ENCODE results near the gene GSTM3. TPM values are rescaled to one million over a fixed set of nuclear protein-coding genes. Genes with fewer than 3 reads are reported as not detected.
"Not testable (repeated sequence)": the region's sequence is repeated elsewhere in the genome, so short reads cannot be mapped to it uniquely, and the experiment has no call there.

Gene GSTM3
- total RNA-seq, 1 donor from 2014 or later: 11.5 TPM

- DNase-seq (ENCODE audit: low read depth): no peak
Measured at GRCh38 chr1:109728870-109729269, 12.0 kb downstream of the GSTM3 start.

DNA sequence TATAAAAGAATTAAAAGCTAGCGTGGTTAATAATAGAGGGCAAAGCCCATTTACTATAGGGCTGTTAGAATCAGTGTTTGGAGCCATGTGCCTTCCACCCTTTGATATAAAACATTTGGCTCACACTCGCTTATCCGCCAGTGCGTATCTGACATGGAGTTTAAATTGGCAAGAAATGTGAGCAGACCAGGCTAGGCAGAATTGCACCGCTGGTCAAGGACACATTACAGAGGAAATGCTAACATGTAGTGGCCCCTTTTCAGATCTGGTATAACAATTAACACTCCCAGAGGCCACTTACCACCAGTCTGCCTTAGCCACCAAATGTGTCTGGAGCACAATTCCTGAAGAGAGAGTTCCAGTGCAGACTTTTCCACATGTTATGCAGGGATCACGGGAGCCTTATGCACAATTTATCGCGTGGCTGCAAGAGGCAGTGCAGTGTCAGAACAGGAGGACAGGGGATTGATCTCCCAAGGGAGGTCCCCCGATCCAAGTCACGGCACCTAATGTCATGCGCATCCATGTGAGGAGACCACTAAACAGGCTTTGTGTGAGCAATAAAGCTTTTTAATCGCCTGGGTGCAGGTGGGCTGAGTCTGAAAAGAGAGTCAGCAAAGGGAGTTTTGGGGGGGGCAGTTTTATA is 14.0 kb downstream of the GSTM3 start:
- no peak for DNase-seq (ENCODE audit: low read depth)

- DNase-seq (ENCODE audit: low read depth): no peak
Measured at GRCh38 chr1:109726007-109726406, 14.8 kb downstream of the GSTM3 start.

- no peak for DNase-seq (ENCODE audit: low read depth)
Measured at GRCh38 chr1:109725510-109725909, 15.3 kb downstream of the GSTM3 start.

DNA sequence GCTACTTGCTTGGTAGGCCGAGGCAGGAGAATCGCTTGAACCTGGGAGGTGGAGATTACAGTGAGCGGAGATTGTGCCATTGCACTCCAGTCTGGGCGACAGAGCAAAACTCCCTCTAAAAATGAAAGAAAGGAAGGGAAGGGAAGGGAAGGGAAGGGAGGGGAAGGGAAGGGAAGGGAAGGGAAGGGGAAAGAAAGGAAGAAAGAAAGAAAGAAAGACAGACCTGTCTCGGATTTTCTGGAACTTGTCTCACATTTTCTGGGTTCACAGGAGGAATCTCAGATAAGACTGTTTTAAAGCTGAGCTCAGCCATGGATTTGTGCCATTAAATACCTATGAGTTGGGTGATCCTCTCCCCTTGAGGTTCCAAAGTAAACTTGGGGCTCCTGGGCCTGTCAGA is 15.9 kb downstream of the GSTM3 start:
- no peak for DNase-seq (ENCODE audit: low read depth)

DNA sequence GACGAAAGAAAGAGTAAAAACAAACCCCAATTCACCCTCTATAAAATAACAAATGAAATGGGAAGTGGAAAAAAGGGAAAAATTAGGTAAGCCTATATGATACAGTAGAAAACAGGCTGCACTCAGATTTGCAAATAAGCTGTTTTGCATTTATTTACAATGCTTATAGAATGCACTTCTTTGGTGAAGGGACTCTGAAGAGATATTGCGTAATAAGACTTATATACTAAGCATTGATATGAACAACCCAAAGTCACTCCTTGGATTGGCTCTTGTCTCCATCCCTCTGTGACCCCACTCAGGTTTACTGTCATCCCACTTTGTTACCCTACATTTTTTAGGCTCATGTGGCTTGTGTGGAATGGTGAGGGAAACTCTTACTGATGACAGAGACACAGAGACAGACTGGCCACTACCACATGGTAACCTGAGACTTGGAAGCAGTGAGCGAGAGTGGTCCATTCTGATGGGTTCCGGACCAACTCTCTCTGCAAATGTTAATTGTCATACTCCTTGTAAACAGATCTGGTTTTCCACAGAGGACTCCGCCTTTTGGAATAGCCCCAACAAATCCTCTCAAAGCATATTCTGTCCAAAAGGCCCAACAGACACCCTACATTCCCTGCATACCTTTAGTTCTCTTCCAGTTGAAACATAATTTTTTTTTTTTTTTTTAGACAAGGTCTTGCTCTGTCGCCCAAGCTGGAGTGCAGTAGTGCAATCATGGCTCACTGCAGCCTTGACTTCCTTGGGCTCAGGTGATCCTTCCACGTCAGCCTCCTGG is 17.7 kb downstream of the GSTM3 start:
- DNase-seq (ENCODE audit: low read depth): peak; percentile 13

- DNase-seq (ENCODE audit: low read depth): no peak
Measured at GRCh38 chr1:109721971-109722370, 18.9 kb downstream of the GSTM3 start.

DNA sequence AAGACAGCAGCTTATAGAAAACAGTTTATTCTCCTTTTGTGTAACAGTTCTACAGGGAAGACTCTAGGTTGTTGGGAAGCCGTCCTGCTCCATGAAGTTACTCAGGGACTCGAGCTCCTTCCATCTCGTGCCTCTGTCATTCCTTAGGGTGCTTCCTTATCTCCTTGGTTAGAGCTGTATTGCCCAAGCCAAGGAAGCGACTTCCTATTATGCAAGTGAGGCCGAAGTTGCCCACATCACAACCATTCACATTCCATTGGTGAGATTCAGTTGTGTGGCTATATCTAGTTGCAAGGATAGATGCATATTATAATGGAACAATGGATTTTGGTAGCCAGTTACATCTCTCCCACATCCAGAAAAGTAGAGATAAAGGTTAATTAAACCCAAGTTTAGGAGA is 19.8 kb downstream of the GSTM3 start:
- no peak for DNase-seq (ENCODE audit: low read depth)

DNA sequence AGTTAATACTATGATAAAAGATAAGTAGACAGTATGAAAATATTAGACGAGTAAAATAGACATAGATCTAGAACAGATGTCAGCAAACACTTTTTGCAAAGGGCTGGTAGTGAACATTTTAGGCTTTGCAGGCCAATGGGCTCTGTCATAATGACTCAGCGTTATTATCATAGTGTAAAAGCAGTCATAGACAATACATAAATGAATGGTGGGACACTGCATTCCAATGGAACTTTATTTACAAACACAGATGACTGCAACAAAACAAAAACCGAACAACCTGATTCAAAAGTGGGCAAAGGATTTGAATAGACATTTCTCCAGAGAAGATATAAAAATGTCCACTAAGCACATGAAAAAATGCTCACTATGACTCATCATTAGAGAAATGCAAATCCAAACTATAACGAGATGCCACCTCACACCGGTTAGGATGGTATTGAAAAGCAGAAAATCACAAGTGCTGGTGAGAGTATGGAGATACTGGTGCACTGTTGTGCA is 21.5 kb downstream of the GSTM3 start:
- DNase-seq (ENCODE audit: low read depth): peak; percentile 55

DNA sequence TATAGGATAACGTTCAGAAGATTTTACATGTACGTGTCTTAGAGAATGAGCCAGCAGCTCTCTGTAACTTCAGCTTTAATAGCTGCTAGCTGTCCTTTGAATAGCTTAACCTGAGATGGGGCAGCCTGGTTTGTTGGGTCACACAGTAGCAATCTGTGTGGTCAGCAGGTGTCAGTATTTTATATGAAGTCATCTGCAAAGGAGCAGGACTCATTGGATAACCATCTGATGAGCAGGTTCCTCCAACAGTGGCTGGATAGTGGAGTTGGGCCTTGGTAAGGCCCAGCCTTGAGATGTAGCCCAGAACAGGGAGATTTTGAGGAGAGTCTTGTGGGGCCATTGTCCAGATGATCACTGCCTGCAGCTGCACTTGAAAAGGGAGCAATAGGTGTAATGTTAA is 22.3 kb downstream of the GSTM3 start:
- peak; percentile 62 for DNase-seq (ENCODE audit: low read depth)

DNA sequence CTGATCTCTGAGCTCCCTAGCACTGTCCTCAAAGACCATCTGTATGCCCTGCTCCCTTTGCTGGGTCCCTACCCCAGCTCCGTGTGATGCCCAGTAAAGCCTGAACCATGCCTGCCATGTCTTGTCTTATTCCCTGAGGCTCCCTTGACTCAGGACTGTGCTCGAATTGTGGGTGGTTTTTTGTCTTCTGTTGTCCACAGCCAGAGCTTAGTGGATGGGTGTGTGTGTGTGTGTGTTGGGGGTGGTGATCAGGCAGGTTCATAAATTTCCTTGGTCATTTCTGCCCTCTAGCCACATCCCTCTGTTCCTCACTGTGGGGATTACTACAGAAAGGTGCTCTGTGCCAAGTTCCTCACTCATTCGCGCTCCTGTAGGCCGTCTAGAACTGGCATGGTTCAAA is 23.1 kb downstream of the GSTM3 start:
- no peak for DNase-seq (ENCODE audit: low read depth)

DNA sequence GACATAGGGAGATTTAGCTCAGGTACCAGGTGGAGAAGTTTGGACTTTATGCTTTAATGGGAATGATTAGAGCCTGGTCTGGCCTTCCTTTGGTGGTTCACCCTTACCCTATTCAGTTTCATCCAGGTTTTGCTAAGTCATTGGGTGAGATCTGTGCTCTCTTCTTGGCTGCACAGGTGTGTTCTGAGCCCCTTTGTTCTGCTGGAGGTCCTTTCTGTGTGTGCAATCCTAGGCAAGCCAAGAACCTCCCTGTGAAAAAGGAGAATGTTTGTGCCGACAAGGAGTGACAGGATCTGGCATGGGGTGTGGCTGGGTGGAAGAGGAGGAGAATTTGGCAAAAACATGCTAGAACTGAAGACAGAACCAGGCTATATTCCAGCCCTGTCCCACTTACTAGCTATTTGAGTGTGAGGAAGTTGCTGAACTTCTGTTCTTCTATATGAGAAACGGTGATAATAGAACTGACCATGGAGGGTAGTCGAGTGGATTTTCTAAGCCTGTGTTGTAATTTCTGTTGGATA is 24.2 kb downstream of the GSTM3 start:
- no peak for DNase-seq (ENCODE audit: low read depth)

- DNase-seq (ENCODE audit: low read depth): no peak
Measured at GRCh38 chr1:109716121-109716520, 24.7 kb downstream of the GSTM3 start.

DNA sequence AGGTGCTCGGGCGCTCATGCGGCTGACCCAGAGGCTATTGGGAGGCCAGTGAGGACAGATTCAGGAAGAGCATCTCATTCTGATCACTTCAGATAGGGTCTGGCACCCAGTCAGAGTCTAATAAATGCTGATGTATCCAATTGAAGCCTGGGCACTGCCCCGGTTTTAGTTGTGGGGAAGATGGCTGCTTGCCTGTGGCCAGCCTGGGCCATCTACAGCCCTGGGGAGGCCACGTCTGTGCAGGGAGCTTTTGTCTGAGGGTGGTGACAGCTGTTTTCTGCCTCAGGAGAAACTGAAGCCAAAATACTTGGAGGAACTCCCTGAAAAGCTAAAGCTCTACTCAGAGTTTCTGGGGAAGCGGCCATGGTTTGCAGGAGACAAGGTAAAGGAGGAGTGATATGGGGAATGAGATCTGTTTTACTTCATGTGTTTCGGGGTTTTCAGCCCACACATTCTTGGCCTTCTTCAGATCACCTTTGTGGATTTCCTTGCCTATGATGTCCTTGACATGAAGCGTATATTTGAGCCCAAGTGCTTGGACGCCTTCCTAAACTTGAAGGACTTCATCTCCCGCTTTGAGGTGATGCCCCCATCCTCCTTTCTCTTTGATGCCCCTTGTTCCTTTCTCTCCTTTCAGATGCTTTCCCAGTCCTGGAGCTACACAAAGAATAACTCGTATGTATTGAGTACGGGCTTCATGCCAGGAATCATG is 26.0 kb downstream of the GSTM3 start:
- DNase-seq (ENCODE audit: low read depth): peak; percentile 48

GRCh38 chr1:109713636-109714035 is 27.2 kb downstream of the GSTM3 start:
- DNase-seq (ENCODE audit: low read depth): no peak

DNA sequence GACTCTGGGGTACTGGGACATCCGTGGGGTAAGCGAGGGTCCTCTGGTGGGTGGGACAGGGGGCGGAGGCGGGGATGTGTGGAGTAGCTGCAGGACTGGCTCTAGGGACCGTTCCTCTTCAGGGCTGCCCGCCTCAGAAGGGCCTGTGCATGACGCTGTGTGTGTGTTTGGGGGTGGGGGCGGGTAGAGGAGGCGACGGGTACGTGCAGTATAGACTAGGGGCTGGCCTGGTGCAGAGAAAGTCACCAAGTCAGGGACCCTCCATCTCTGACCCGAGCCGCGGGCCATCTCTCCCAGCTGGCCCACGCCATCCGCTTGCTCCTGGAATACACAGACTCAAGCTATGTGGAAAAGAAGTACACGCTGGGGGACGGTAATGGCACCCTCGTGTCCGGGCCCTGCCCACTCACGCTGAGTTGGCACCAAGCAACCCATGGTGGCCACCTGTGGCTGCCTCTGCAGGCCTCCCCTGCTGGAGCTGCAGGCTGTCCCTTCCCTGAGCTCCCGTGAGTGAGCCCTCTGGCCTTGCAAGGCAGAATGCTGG is 28.4 kb downstream of the GSTM3 start:
- DNase-seq (ENCODE audit: low read depth): no peak

- not testable (repeated sequence) for DNase-seq (ENCODE audit: low read depth)
Measured at GRCh38 chr1:109711593-109712320, 29.1 kb downstream of the GSTM3 start, which contains the start of gene GSTM5. Gene GSTM5, plus strand, starts transcription at chr1:109712251. Its CDS starts 62 bp downstream, at chr1:109712313.

GRCh38 chr1:109709822-109710221 is 31.0 kb downstream of the GSTM3 start:
- not testable (repeated sequence) for DNase-seq (ENCODE audit: low read depth)

DNA sequence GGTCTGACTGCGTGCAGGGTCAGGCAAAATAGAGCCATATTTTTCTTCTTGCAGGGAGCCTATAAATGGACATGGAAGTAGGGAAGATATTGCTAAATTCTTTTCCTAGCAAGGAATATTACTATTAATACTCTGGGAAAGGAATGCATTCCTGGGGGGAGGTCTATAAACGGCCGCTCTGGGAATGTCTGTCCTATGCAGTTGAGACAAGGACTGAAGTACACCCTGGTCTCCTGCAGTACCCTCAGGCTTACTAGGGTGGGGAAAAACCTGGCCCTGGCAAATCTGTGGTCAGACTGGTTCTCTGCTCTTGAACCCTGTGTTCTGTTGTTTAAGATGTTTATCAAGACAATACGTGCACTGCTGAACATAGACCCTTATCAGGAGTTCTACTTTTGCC is 31.9 kb downstream of the GSTM3 start:
- DNase-seq (ENCODE audit: low read depth): not testable (repeated sequence)

DNA sequence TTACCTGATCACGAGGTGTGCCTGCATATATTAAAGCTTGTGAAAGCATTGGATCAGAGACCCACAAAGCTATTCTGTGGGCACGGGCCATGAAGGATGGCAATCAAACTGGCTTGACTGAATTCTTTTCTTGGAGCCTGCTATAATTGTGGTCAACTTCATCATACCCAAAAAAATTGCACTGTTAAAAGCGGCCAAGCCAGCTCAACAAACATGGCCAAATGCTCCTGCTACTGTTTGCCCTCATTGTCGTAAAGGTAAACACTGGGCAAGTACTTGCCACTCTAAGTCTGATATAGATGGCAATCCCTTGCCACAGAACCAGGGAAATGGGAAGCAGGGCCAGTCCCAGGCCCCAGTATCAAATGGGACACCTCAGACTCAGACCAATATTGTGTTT is 35.4 kb downstream of the GSTM3 start:
- peak; percentile 7 for DNase-seq (ENCODE audit: low read depth)

- DNase-seq (ENCODE audit: low read depth): no peak
Measured at GRCh38 chr1:109704173-109704572, 36.7 kb downstream of the GSTM3 start.
